HEK293T (cell line): ENCODE measurements around the gene ATF5.
"Not testable (repeated sequence)": the region's sequence is repeated elsewhere in the genome, so short reads cannot be mapped to it uniquely, and the experiment has no call there.

Experiments used
- CTCF ChIA-PET: fragments of 350-600 bp; formaldehyde crosslinking; extraction: SDS; loops from one replicate; lab custom pipeline; 2021; ENCODE audit warnings: antibody characterized with exemption, inconsistent platforms; lab: Yijun Ruan, JAX
- POLR2A ChIA-PET: fragments of 350-600 bp; formaldehyde crosslinking; extraction: SDS; loops from one replicate; lab custom pipeline; 2020; ENCODE audit warnings: antibody characterized with exemption, inconsistent platforms; lab: Yijun Ruan, JAX
- DNase-seq: peaks from one replicate; pipeline ENCODE4 v3.0.0; 2012; ENCODE audit warnings: mixed read lengths; ENCODE audit errors: extremely low spot score
- ARNT ChIP-seq: fragments of 450-650 bp; IDR thresholded peaks from 2 replicates; pipeline ENCODE4 v1.6.1; 2017; ENCODE audit warnings: mild to moderate bottlenecking
- BHLHE40 ChIP-seq: fragments of 450-650 bp; IDR thresholded peaks from 2 replicates; pipeline ENCODE4 v1.6.1; 2016; ENCODE audit warnings: mild to moderate bottlenecking, moderate library complexity, borderline replicate concordance
- CTBP1 ChIP-seq: fragments of 450-650 bp; IDR thresholded peaks from 2 replicates; pipeline ENCODE4 v1.6.1; 2016; ENCODE audit warnings: borderline replicate concordance
- ELF4 ChIP-seq: fragments of 450-650 bp; IDR thresholded peaks from 2 replicates; pipeline ENCODE4 v1.6.1; 2017; ENCODE audit warnings: antibody characterized with exemption
- FOXA1 ChIP-seq: fragments of 450-650 bp; IDR thresholded peaks from 2 replicates; pipeline ENCODE4 v1.6.1; 2016; ENCODE audit warnings: mild to moderate bottlenecking
- FOXK2 ChIP-seq: fragments of 450-650 bp; IDR thresholded peaks from 2 replicates; pipeline ENCODE4 v1.6.1; 2016; ENCODE audit warnings: mild to moderate bottlenecking
- FOXM1 ChIP-seq: fragments of 450-650 bp; IDR thresholded peaks from 2 replicates; pipeline ENCODE4 v1.6.1; 2017; ENCODE audit warnings: mild to moderate bottlenecking, borderline replicate concordance
- HDGF ChIP-seq: fragments of 450-650 bp; IDR thresholded peaks from 2 replicates; pipeline ENCODE4 v1.6.1; 2017; ENCODE audit warnings: antibody characterized with exemption, borderline replicate concordance
- L3MBTL2 ChIP-seq: fragments of 450-650 bp; conservative IDR thresholded peaks from 2 replicates; pipeline ENCODE4 v1.6.1; 2016; ENCODE audit warnings: mild to moderate bottlenecking
- LEF1 ChIP-seq: fragments of 450-650 bp; IDR thresholded peaks from 2 replicates; pipeline ENCODE4 v1.6.1; 2017; ENCODE audit warnings: mild to moderate bottlenecking, borderline replicate concordance
- NFRKB ChIP-seq: fragments of 450-650 bp; IDR thresholded peaks from 2 replicates; pipeline ENCODE4 v1.6.1; 2016; ENCODE audit warnings: mild to moderate bottlenecking, moderate library complexity
- PKNOX1 ChIP-seq: fragments of 450-650 bp; IDR thresholded peaks from 2 replicates; pipeline ENCODE4 v1.6.1; 2016
- SP1 ChIP-seq: fragments of 450-650 bp; IDR thresholded peaks from 2 replicates; pipeline ENCODE4 v1.6.1; 2017
- SUZ12 ChIP-seq: fragments of 450-650 bp; IDR thresholded peaks from 2 replicates; pipeline ENCODE4 v1.6.1; 2016; ENCODE audit warnings: mild to moderate bottlenecking
- TARDBP ChIP-seq: fragments of 450-650 bp; IDR thresholded peaks from 2 replicates; pipeline ENCODE4 v1.6.1; 2016
- ZNF384 ChIP-seq: fragments of 450-650 bp; IDR thresholded peaks from 2 replicates; pipeline ENCODE4 v1.6.1; 2016

The ATF5 gene

GRCh38 chr19:49954092-49954829, 25.3 kb downstream of the ATF5 start:
- CTCF ChIA-PET, result no interaction called here
- POLR2A ChIA-PET, result interaction anchor here (2.5 kb wide), 1 partner anchor 25 kb away, joined by 10 read pairs; the partner anchor contains the start of genes ATF5 and NUP62
- TF ChIP-seq HDGF (no peak), TARDBP (no peak), NFRKB (no peak), ARNT (no peak), LEF1 (no peak), FOXM1 (no peak), BHLHE40 (no peak), PKNOX1 (no peak), SP1 (no peak), SUZ12 (no peak), FOXK2 (no peak), L3MBTL2 (no peak), ZNF384 (no peak), ELF4 (no peak), FOXA1 (no peak)
- no peak for DNase-seq

GRCh38 chr19:49954933-49955332, 25.9 kb downstream of the ATF5 start:
- CTCF ChIA-PET, result no interaction called here
- no peak for TF ChIP-seq FOXA1
- no peak for TF ChIP-seq ZNF384
- TF ChIP-seq HDGF, result no peak
- no peak for TF ChIP-seq FOXK2
- no peak for TF ChIP-seq SP1
- TF ChIP-seq NFRKB, result no peak
- TF ChIP-seq ELF4, result no peak
- TF ChIP-seq PKNOX1, result no peak
- TF ChIP-seq SUZ12, result no peak
- no peak for TF ChIP-seq FOXM1
- TF ChIP-seq L3MBTL2, result no peak
- TF ChIP-seq ARNT, result no peak
- no peak for TF ChIP-seq BHLHE40
- DNase-seq, result no peak
- POLR2A ChIA-PET, result interaction anchor here (2.5 kb wide), 1 partner anchor 26 kb away, joined by 10 read pairs; the partner anchor contains the start of genes ATF5 and NUP62

DNA sequence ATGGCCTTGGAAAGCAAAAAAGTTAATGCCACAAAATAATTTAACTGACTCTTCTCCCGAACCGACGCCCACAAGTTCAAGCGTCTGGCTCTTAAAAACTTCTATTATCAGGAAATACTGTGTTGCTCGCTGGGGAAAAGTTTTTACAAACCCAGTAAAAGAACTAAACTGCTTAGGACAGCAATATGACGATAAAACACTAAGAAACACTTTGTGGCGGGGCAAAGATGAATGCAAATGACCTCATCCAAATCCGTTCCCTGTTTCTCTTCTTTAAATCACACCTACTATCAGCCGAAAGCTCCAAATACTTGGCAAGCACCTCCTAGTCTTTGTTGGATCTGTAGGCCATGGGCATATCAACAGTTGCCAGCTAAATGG, 27.1 kb downstream of the ATF5 start:
- TF ChIP-seq ARNT (no peak), SP1 (no peak), ELF4 (no peak), ZNF384 (no peak), HDGF (no peak), FOXM1 (no peak), LEF1 (no peak), L3MBTL2 (no peak), CTBP1 (no peak), PKNOX1 (no peak), NFRKB (no peak), FOXA1 (no peak), TARDBP (no peak), FOXK2 (no peak), BHLHE40 (no peak), SUZ12 (no peak)
- CTCF ChIA-PET, result no interaction called here
- DNase-seq, result no peak
- POLR2A ChIA-PET, result no interaction called here

GRCh38 chr19:49957262-49957915, 28.4 kb downstream of the ATF5 start:
- CTCF ChIA-PET, result no interaction called here
- DNase-seq, result no peak
- POLR2A ChIA-PET, result interaction anchor here (0.8 to 1.2 kb wide), 2 partner anchors 28 to 34 kb away, joined by 3 read pairs; partner anchors contain the start of genes ATF5 and NUP62
- peak; percentile 64 for TF ChIP-seq ZNF384
- TF ChIP-seq CTBP1, result no peak

- DNase-seq, CTCF ChIA-PET, POLR2A ChIA-PET: not testable (repeated sequence)
Measured at GRCh38 chr19:49958144-49958543, 29.1 kb downstream of the ATF5 start.

GRCh38 chr19:49958596-49958995, 29.6 kb downstream of the ATF5 start:
- DNase-seq, CTCF ChIA-PET, POLR2A ChIA-PET: not testable (repeated sequence)

GRCh38 chr19:49959892-49960291, 30.9 kb downstream of the ATF5 start:
- DNase-seq, POLR2A ChIA-PET, CTCF ChIA-PET: not testable (repeated sequence)

- CTCF ChIA-PET, POLR2A ChIA-PET, DNase-seq: not testable (repeated sequence)
Measured at GRCh38 chr19:49960980-49961379, 32.0 kb downstream of the ATF5 start, which contains the start of gene SIGLEC11. SIGLEC11 (minus strand) TSS chr19:49961172; CDS start chr19:49961081, 91 bp downstream.
